ENCODE data around the gene PTPN6.

- no peak for TF ChIP-seq CTCF (IDR thresholded peaks at IDR 0.05; ENCODE audit: insufficient read depth, low read length)
- no peak for TF ChIP-seq POLR2AphosphoS5 (IDR thresholded peaks at IDR 0.05; ENCODE audit: low read depth)
- no peak for TF ChIP-seq REST (IDR thresholded peaks at IDR 0.05; ENCODE audit: insufficient replicate concordance, low read depth)
Measured at GRCh38 chr12:6998715-6999451, 47.7 kb downstream of the PTPN6 start.
